H9 (cell line): ENCODE results near the gene ZNF530. TPM values are rescaled to one million over a fixed set of nuclear protein-coding genes. Genes with fewer than 3 reads are reported as not detected.
A peak's percentile ranks its signal among the peaks of the same experiment; 100 is the strongest.

Experiments
- DNase-seq: peaks from one replicate; pipeline ENCODE4 v3.0.0-alpha.2; 2017
- H2AFZ ChIP-seq: one replicate; pipeline ENCODE4 v1.6.1; 2013; ENCODE audit warnings: mild to moderate bottlenecking, low read length, control low read depth, moderate library complexity
- H2AK5ac ChIP-seq: 2 replicates; pipeline ENCODE4 v1.6.1; 2013; ENCODE audit warnings: low read length, control low read depth, mixed read lengths; ENCODE audit not compliant: insufficient read length
- H2BK120ac ChIP-seq: one replicate; pipeline ENCODE4 v1.6.1; 2013; ENCODE audit warnings: low read depth, mild to moderate bottlenecking, low read length, control low read depth, inconsistent platforms; ENCODE audit not compliant: poor library complexity, severe bottlenecking
- H2BK12ac ChIP-seq: 2 replicates; pipeline ENCODE4 v1.6.1; 2013; ENCODE audit warnings: low read length, control low read depth, mixed read lengths, low read depth; ENCODE audit not compliant: insufficient read length
- H2BK15ac ChIP-seq: 2 replicates; pipeline ENCODE4 v1.6.1; 2013; ENCODE audit warnings: low read depth, low read length, control low read depth
- H2BK20ac ChIP-seq: one replicate; pipeline ENCODE4 v1.6.1; 2013; ENCODE audit warnings: low read depth, mild to moderate bottlenecking, low read length, control low read depth, inconsistent platforms; ENCODE audit not compliant: poor library complexity, severe bottlenecking
- H2BK5ac ChIP-seq: 2 replicates; pipeline ENCODE4 v1.6.1; 2013; ENCODE audit warnings: low read length, control low read depth, mixed read lengths; ENCODE audit not compliant: insufficient read length
- H3K14ac ChIP-seq: 2 replicates; pipeline ENCODE4 v1.6.1; 2013; ENCODE audit warnings: low read length, control low read depth; ENCODE audit not compliant: insufficient read depth
- H3K18ac ChIP-seq: 2 replicates; pipeline ENCODE4 v1.6.1; 2013; ENCODE audit warnings: low read depth, mild to moderate bottlenecking, mixed read lengths, low read length, control low read depth; ENCODE audit not compliant: insufficient read length
- H3K23ac ChIP-seq: 2 replicates; pipeline ENCODE4 v1.6.1; 2013; ENCODE audit warnings: low read length, control low read depth, mixed read lengths, low read depth; ENCODE audit not compliant: insufficient read length
- H3K23me2 ChIP-seq: 2 replicates; pipeline ENCODE4 v1.6.1; 2013; ENCODE audit warnings: low read depth, mild to moderate bottlenecking, mixed read lengths, low read length, control low read depth; ENCODE audit not compliant: insufficient read length, poor library complexity, severe bottlenecking
- H3K27ac ChIP-seq: 2 replicates; pipeline ENCODE4 v1.5.1; 2013; ENCODE audit warnings: low read length, control low read depth, mixed read lengths, low read depth; ENCODE audit not compliant: insufficient read length
- H3K27me3 ChIP-seq: 2 replicates; pipeline ENCODE4 v1.6.1; 2013; ENCODE audit warnings: low read length, control low read depth, inconsistent platforms; ENCODE audit not compliant: insufficient read depth
- H3K4ac ChIP-seq: 2 replicates; pipeline ENCODE4 v1.6.1; 2013; ENCODE audit warnings: low read depth, mild to moderate bottlenecking, control low read depth, inconsistent platforms, low read length, moderate library complexity
- H3K4me1 ChIP-seq: 2 replicates; pipeline ENCODE4 v1.6.1; 2013; ENCODE audit warnings: low read length, control low read depth, inconsistent platforms; ENCODE audit not compliant: insufficient read depth
- H3K4me2 ChIP-seq: 2 replicates; pipeline ENCODE4 v1.6.1; 2013; ENCODE audit warnings: low read length, control low read depth, mixed read lengths; ENCODE audit not compliant: insufficient read length, insufficient read depth
- H3K56ac ChIP-seq: 2 replicates; pipeline ENCODE4 v1.6.1; 2013; ENCODE audit warnings: low read depth, mild to moderate bottlenecking, mixed read lengths, low read length, control low read depth; ENCODE audit not compliant: insufficient read length
- H3K79me1 ChIP-seq: 2 replicates; pipeline ENCODE4 v1.6.1; 2013; ENCODE audit warnings: low read depth, mild to moderate bottlenecking, moderate library complexity, low read length, control low read depth, inconsistent platforms; ENCODE audit not compliant: insufficient read depth, poor library complexity, severe bottlenecking
- H3K79me2 ChIP-seq: 2 replicates; pipeline ENCODE4 v1.6.1; 2013; ENCODE audit warnings: low read length, control low read depth, inconsistent platforms; ENCODE audit not compliant: insufficient read depth
- H3K9ac ChIP-seq: 2 replicates; pipeline ENCODE4 v1.6.1; 2013; ENCODE audit warnings: low read length, control low read depth, mixed read lengths; ENCODE audit not compliant: insufficient read length; ENCODE audit errors: extremely low read depth
- H3K9me3 ChIP-seq: one replicate; pipeline ENCODE4 v1.6.1; 2013; ENCODE audit warnings: low read depth, low read length, inconsistent platforms; ENCODE audit not compliant: control insufficient read depth
- H3T11ph ChIP-seq: one replicate; pipeline ENCODE4 v1.6.1; 2013; ENCODE audit warnings: mild to moderate bottlenecking, low read length, control low read depth, inconsistent platforms
- H4K20me1 ChIP-seq: one replicate; pipeline ENCODE4 v1.6.1; 2013; ENCODE audit not compliant: control insufficient read depth, insufficient read length, insufficient read depth
- H4K5ac ChIP-seq: 2 replicates; pipeline ENCODE4 v1.6.1; 2013; ENCODE audit warnings: low read depth, mild to moderate bottlenecking, mixed read lengths, low read length, control low read depth; ENCODE audit not compliant: insufficient read length
- H4K8ac ChIP-seq: replicated peaks from 2 replicates; pipeline ENCODE4 v1.6.1; 2013; ENCODE audit warnings: low read length, control low read depth, mixed read lengths, low read depth; ENCODE audit not compliant: insufficient read length
- H4K91ac ChIP-seq: 2 replicates; pipeline ENCODE4 v1.6.1; 2013; ENCODE audit warnings: low read depth, mild to moderate bottlenecking, moderate library complexity, mixed read lengths, low read length, control low read depth; ENCODE audit not compliant: insufficient read length
- H3K27ac Mint-ChIP-seq, 3 experiments: 2 replicates in 2 of 3; 3 replicates in 1 of 3; pipeline ENCODE4 v1.8.0; 2020 to 2021; ENCODE audit warnings: mixed read lengths in 3 of 3, mild to moderate bottlenecking in 1 of 3, moderate library complexity in 1 of 3
- H3K27me3 Mint-ChIP-seq: 2 replicates; pipeline ENCODE4 v1.8.0; 2021; ENCODE audit warnings: low read depth, mild to moderate bottlenecking, moderate library complexity, mixed read lengths
- H3K36me3 Mint-ChIP-seq, 3 experiments: 2 replicates in 2 of 3; 3 replicates in 1 of 3; pipeline ENCODE4 v1.8.0; 2020 to 2021; ENCODE audit warnings: low read depth in 3 of 3, mixed read lengths in 3 of 3; ENCODE audit not compliant: insufficient read depth in 1 of 3
- H3K4me1 Mint-ChIP-seq, 2 experiments: 2 replicates each; pipeline ENCODE4 v1.8.0; 2020; ENCODE audit warnings: mixed read lengths in 2 of 2
- H3K4me3 Mint-ChIP-seq, 2 experiments: 2 replicates in 1 of 2; 3 replicates in 1 of 2; pipeline ENCODE4 v1.8.0; 2020 to 2021; ENCODE audit warnings: mild to moderate bottlenecking in 2 of 2, mixed read lengths in 2 of 2, moderate library complexity in 1 of 2
- H3K9me3 Mint-ChIP-seq, 2 experiments: 2 replicates in 1 of 2; 3 replicates in 1 of 2; pipeline ENCODE4 v1.8.0; 2020; ENCODE audit warnings: mild to moderate bottlenecking in 2 of 2, mixed read lengths in 2 of 2, moderate library complexity in 1 of 2
- WGBS: extraction: QIAGEN DNeasy Blood & Tissue Kit; methylation state at CpG from one replicate; pipeline ENCODE4 v1.1.7; 2013; ENCODE audit warnings: missing lambda C conversion rate, low lambda C conversion rate, mixed read lengths; ENCODE audit not compliant: insufficient read length; ENCODE audit errors: extremely low coverage; 5-methylcytosine and 5-hydroxymethylcytosine counted together
- total RNA-seq: library from RNA; stranded (reverse); gene quantifications from 2 replicates; pipeline ENCODE4 v1.2.1, GENCODE V29; 2021
- TF ChIP-seq, protein P1 (sequence below): fragments of 200-600 bp; sonication (generic); conservative IDR thresholded peaks from 3 replicates; pipeline ENCODE4 v1.8.0; 2021; ENCODE audit warnings: antibody characterized with exemption, mild to moderate bottlenecking

The ZNF530 gene
- total RNA-seq, 1 experiment from 2014 or later, result 9.3 TPM

DNA sequence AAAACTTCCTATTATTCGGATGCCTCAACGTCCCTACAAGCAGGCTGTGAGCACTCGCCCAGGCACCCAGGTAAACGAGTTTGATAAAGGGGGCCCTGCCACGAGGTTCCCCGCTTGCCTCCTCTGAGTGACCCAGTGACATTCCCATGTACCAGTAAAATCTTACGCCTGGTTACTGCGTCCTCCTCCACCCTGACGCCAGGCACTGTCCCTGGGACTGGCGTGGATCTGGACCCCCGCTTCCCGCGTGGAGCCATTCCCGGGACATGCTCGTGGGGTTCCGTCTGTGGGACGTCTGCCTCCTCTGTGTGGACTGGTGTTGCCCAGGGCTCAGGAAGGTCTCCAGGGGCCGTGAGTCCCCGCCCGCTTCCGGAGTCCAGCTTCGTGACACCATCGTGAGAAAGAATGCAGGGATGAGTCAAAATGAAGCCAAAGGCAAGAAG, 39.6 kb upstream of the ZNF530 start:
- Histone ChIP-seq H2BK12ac (no peak overlapping the region), H4K8ac (no peak overlapping the region), H3K23me2 (peaks cover 5% of the 10 kb centered on the region), H3K4me1 (no peaks in the 10 kb centered on the region), H3T11ph (no peak overlapping the region), H3K56ac (no peak overlapping the region), H2BK15ac (no peak overlapping the region), H2BK120ac (no peak overlapping the region), H3K23ac (no peak overlapping the region), H3K4ac (no peak overlapping the region), H3K27ac (no peak overlapping the region), H2AK5ac (no peak overlapping the region), H3K14ac (no peak overlapping the region), H2AFZ (no peak overlapping the region), H2BK20ac (no peak overlapping the region), H3K4me2 (no peak overlapping the region), H3K79me2 (peaks cover 6% of the 10 kb centered on the region), H4K5ac (no peak overlapping the region), H4K91ac (no peak overlapping the region), H3K79me1 (no peaks in the 10 kb centered on the region), H4K20me1 (no peaks in the 10 kb centered on the region), H3K9ac (no peak overlapping the region), H3K18ac (no peak overlapping the region), H3K27me3 (no peaks in the 10 kb centered on the region), H3K9me3 (peaks cover 19% of the 10 kb centered on the region), H2BK5ac (no peak overlapping the region)
- DNase-seq, result no peak
- peaks cover 8% of the 10 kb centered on the region for H3K27me3 Mint-ChIP-seq
- H3K36me3 Mint-ChIP-seq, result peaks cover 31 to 48% (median 36%) of the 10 kb centered on the region in 3 experiments
- H3K4me3 Mint-ChIP-seq, result peak overlapping the region; percentile 89 to 98
- peaks cover 53 to 54% of the 10 kb centered on the region in 2 experiments for H3K9me3 Mint-ChIP-seq
- H3K4me1 Mint-ChIP-seq, result peaks cover 10 to 12% of the 10 kb centered on the region in 2 experiments
- WGBS, result no CpG with 5 or more reads among the region's 23 CpGs
- peak overlapping the region in 1 of 3 experiments; percentile 89; a peak in 1 of 7 replicates for H3K27ac Mint-ChIP-seq
- TF ChIP-seq, protein P1, sequence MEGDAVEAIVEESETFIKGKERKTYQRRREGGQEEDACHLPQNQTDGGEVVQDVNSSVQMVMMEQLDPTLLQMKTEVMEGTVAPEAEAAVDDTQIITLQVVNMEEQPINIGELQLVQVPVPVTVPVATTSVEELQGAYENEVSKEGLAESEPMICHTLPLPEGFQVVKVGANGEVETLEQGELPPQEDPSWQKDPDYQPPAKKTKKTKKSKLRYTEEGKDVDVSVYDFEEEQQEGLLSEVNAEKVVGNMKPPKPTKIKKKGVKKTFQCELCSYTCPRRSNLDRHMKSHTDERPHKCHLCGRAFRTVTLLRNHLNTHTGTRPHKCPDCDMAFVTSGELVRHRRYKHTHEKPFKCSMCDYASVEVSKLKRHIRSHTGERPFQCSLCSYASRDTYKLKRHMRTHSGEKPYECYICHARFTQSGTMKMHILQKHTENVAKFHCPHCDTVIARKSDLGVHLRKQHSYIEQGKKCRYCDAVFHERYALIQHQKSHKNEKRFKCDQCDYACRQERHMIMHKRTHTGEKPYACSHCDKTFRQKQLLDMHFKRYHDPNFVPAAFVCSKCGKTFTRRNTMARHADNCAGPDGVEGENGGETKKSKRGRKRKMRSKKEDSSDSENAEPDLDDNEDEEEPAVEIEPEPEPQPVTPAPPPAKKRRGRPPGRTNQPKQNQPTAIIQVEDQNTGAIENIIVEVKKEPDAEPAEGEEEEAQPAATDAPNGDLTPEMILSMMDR, result no peak
